ENCODE measurements around the gene PDLIM5. TPM values are rescaled to one million over a fixed set of nuclear protein-coding genes. Genes with fewer than 3 reads are reported as not detected.

The PDLIM5 gene
- total RNA-seq, 1 donor = 124 TPM

DNA sequence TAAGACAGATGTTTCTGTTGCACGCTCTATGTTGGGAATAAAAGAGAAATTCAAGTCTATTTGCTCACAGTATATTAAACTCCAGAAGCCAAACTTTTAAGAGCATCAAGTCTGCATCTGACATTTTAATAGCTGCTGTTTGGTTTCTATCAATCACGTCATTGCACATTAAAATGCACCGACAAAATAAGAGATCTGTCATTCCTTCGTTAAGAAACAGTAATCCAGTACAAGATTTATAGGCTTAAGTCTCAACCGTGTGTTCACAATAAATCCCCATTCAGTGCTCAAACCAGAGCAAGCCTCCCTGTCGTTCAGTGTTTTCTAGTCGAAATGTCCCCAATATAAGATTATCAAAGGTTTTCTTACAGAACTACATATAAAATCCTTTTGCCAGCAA is 217.0 kb downstream of the PDLIM5 start:
- no peak for DNase-seq (ENCODE audit: low read depth)
- TF ChIP-seq, protein P1, sequence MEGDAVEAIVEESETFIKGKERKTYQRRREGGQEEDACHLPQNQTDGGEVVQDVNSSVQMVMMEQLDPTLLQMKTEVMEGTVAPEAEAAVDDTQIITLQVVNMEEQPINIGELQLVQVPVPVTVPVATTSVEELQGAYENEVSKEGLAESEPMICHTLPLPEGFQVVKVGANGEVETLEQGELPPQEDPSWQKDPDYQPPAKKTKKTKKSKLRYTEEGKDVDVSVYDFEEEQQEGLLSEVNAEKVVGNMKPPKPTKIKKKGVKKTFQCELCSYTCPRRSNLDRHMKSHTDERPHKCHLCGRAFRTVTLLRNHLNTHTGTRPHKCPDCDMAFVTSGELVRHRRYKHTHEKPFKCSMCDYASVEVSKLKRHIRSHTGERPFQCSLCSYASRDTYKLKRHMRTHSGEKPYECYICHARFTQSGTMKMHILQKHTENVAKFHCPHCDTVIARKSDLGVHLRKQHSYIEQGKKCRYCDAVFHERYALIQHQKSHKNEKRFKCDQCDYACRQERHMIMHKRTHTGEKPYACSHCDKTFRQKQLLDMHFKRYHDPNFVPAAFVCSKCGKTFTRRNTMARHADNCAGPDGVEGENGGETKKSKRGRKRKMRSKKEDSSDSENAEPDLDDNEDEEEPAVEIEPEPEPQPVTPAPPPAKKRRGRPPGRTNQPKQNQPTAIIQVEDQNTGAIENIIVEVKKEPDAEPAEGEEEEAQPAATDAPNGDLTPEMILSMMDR (IDR thresholded peaks at IDR 0.05; ENCODE audit: insufficient read depth, low read length) = no peak
- no peak overlapping the region for H3K4me3 ChIP-seq (ENCODE audit: low read depth, low read length)

DNA sequence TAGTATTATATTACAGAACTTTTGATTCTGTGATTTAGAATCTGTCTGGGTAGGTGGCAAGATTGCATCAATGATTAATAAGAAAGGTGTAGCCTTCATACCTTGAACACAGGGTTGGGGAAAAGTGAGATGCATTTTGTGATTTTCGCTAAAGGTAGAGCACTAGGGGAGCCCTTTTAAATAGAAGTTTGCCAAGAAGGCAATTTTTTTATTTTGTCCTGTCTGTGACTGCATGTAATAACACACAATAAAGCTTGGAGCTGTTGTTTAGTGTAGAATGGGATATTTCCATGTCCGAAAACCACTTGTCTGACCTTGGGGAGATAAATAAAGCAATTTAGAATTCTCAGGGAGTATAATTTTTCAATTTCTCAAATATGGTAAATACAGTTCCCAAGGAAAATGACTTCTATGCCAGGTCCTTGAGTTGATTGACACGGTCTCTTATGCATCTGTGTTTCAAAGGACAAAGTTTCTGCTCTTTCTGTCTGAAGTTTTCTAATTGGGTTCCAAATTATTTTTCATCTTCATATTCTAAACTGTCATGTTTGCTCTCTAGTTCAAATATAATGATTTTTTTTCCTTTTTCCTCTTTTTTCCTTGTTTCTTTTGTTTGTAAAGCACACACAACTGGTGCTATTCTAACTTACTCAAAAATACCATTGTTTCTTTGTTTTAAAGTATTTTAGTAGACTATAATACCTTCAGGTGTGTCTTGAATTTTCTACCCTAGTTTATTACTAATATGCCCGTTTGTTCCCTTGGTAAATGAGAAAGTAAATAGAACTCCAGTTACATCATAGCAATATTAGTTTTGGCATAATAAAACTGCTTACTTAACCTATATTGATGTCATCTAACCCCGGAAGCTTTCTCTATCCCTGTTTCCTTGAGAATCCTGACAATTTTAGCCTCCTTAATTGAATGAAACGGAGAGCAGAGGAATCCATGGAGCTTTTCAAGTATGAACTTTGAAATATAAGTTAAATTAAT is 218.2 kb downstream of the PDLIM5 start:
- DNase-seq (ENCODE audit: low read depth) = no peak
- no peak overlapping the region for H3K4me3 ChIP-seq (ENCODE audit: low read depth, low read length)
- TF ChIP-seq, protein P1 (IDR thresholded peaks at IDR 0.05; ENCODE audit: insufficient read depth, low read length) = no peak

DNA sequence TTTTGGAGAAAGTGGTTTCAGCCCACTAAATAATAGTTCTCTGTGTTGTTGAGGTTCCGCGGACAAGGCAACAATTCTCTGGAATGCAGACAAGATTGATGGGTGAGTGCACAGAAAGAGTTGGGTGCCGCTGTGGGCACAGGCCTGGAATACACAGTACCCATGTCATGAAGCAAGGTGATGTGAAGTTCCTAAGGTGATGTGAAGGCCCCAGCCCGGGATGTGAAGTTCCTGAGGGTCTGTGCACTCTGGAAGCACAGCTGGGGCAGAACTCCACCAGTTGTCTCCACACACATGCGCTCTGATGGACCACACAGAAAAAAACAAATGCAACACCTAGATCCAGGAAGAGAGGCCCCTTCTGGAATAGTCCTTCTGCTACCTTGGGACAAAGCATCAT is 219.4 kb downstream of the PDLIM5 start:
- TF ChIP-seq, protein P1 (IDR thresholded peaks at IDR 0.05; ENCODE audit: insufficient read depth, low read length) = no peak
- no peak overlapping the region for H3K4me3 ChIP-seq (ENCODE audit: low read depth, low read length)
- no peak for DNase-seq (ENCODE audit: low read depth)

DNA sequence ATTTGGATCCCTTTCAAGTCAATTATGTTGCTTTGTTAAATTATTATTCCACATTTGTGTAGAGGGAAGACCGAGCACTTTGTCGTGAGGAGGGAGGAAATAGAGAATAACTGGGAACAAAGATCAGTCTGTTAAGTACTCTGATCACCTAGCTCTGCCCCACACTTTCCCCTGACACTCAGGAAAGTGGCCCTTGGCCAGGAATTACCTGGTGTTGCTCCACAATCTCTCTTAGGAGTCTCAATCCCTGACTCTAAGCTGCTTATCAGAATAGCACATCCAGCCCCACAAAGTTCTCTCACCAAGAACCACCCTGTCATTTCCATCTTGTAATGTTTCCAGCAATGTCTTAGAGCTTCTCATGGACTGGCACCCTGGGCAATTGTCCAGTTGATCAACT is 222.2 kb downstream of the PDLIM5 start:
- TF ChIP-seq, protein P1 (IDR thresholded peaks at IDR 0.05; ENCODE audit: insufficient read depth, low read length) = no peak
- H3K4me3 ChIP-seq (ENCODE audit: low read depth, low read length) = no peak overlapping the region

DNA sequence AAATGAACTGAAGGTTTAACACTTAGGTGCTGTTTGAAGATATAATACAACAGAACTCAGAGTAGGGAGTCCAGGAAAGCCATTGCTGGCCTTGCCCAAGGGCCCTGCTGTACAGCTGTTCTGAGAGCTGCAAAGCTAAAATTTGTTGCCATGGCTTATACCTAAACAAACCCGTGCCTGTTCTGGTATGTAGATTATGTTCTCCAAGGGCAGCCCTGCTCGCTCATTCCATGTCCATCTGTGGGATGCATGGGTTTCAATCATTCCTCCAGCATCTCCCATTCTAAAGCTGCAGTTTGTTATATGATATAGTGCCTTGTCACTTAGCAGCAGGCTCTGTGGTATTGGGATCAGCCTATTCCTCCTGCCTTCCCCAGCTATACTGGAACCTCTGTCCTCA is 225.2 kb downstream of the PDLIM5 start:
- no peak for DNase-seq (ENCODE audit: low read depth)
- H3K4me3 ChIP-seq (ENCODE audit: low read depth, low read length) = no peak overlapping the region
- TF ChIP-seq, protein P1 (IDR thresholded peaks at IDR 0.05; ENCODE audit: insufficient read depth, low read length) = no peak

More for the DNA sequence above, 222.2 kb downstream of the PDLIM5 start:
- DNase-seq (ENCODE audit: low read depth) = no peak

DNA sequence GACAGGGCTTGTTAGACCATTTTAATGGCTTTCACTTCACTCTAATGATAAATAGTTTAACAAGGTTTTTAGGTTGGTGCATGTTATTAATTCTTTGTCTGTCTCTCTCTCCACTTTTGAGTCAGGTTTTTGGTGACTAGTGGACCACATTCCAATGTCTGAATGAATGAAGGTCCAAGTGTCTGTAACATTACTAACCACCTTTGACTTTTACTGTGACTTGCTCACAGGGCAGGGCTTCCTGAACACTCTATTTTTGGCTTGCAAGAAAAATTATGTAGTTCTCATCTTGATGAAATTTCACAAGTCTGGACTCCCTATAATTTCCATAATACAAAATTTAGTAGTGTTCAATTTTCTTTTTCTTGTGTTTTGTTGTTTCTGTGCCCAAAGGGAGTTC is 227.2 kb downstream of the PDLIM5 start:
- no peak overlapping the region for H3K4me3 ChIP-seq (ENCODE audit: low read depth, low read length)
- TF ChIP-seq, protein P1 (IDR thresholded peaks at IDR 0.05; ENCODE audit: insufficient read depth, low read length) = no peak

More for the DNA sequence above, 227.2 kb downstream of the PDLIM5 start:
- DNase-seq (ENCODE audit: low read depth) = peak; percentile 45
